ENCODE data around the gene ECM2.

ECM2 gene

DNA sequence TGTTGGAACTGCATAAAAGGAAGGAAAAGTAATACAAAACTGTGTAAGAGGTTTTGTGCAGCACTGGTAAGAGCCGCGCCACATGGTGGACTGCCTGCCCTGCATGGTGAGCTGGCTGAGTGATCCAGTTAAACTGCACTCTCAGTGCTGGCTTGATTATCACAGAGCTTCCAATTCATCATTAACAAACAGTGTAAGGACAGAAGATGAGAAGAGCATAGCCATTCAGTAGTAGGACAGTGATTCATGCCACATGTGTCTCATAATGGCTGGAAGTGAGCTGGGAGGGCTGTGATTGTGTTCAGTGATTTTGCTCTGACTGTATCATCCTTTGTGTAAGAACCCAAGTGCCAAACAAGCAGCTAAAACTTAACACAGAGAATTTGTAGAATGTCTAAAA lies 67.6 kb downstream of the ECM2 start:
- DNase-seq (ENCODE audit: low read depth in 2 of 2, low spot score in 1 of 2): no peak

DNA sequence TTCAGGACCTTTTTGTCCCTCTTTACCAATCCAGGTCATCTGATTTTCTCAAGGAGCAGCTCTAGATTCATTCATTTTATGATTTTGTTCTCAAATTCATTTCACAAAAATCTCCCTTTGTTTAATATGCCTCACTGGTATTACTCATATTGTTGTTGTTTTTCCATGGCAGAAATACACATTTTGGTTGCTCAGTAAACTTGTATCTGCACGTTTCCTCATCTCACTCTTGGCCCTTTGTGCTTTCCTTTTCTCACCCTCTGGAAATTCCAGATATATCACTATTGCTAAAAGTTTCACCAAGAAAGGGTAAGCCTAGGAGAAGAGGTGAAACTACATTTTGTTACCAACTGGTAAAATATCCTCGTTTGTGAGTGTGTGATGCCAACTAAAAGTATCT lies 68.3 kb downstream of the ECM2 start:
- DNase-seq (ENCODE audit: low read depth in 2 of 2, low spot score in 1 of 2): no peak

DNA sequence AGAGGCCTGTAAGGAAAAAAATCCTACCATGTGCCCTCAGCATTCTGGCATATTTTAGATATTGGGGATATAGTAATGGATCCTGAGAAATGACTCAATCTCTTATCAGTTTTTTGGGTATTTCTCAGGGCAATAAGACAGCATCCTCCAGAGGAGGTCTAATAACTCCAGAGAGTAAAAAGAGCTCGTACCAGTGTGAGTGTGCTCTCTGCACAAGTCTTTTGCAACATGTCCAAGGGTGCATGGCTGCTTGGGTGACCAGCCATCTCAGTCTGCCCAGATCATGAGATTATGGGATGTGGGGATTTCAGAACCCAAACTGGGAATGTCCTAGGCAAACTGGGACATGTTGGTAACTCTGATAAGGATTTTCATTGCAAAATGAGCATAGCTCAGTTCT lies 68.7 kb downstream of the ECM2 start:
- DNase-seq (ENCODE audit: low read depth in 2 of 2, low spot score in 1 of 2): no peak

DNA sequence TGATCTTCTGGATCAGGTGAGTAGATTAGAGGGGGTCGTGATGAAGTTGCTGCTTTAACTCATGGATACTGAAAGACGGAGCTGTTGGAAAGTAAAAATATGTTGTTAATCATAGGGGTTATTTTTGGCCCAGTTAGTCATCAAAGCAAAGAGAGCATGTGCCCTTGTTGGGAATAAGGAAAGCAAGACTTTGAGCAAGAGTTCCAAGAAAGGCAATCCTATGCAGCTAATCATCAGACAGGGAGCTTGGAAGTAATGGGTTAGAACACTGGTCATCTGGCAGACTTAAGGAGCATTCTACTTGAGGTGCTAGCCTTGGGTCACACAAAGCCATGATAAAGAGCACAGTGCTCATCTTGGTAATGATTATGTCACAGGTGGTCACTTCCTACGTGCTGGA lies 71.8 kb downstream of the ECM2 start:
- no peak for DNase-seq (ENCODE audit: low read depth in 2 of 2, low spot score in 1 of 2)

DNA sequence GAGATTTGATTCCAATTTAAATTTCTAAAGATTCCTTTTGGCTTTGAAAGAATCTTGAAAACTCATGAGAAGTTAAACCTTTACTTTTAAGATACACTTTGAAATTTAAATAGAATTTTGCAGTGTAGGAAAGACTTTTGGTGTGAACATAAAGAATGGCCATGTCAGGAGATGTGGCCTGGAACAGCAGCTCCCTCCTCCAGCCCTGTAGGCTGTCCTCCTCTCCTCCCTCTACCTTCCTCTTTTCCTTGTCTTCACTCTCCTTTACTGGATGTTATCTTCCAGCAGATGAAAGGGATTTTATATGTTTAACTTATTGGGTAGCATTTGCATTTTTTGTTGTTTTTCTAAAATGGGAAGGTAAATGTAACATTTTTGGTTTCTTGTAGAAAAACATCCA lies 72.4 kb downstream of the ECM2 start:
- DNase-seq (ENCODE audit: low read depth in 2 of 2, low spot score in 1 of 2): no peak

DNA sequence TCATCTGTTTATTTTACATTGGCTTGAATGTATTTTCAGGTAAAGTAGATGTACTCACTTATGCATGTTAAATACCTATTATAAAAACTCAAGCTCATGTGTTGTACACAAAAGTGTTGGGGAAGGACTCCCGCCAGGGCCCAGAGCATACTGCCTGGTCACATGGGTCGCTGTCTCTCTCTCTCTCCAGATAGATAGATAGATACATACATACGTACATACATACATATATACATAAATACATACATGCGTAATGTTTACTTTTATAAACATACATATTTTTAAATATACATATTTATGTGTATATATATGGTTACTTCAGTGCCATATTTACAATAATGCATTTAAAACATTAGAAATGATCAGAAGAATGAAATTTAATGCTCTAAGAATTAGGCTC lies 78.2 kb downstream of the ECM2 start:
- DNase-seq (ENCODE audit: low read depth in 2 of 2, low spot score in 1 of 2): no peak

DNA sequence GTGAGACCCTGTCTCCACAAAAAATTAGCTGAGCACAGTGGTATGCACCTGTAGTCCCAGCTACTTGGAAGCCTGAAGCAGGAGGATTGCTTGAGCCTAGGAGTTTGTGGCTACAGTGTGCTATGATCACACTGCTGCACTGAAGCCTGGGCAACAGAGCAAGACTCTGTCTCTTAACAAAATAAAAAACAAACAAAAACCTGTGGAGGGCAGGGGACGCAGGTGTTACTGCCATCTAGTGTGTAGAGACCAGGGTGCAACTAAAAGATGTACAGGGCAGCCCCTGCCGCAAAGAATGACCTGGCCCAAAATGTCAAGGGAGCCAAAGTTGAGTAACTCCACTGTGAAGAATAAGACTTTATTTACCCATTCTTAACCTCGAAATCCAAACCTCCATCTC lies 80.6 kb downstream of the ECM2 start:
- no peak for DNase-seq (ENCODE audit: low read depth in 2 of 2, low spot score in 1 of 2)

GRCh38 chr9:92446536-92446935 lies 89.3 kb downstream of the ECM2 start:
- no peak for DNase-seq (ENCODE audit: low read depth in 2 of 2, low spot score in 1 of 2)

All from stimulated activated CD8-positive, alpha-beta memory T cell treated with anti-CD3 and anti-CD28 coated beads, Interleukin-4, amount 100 ng/mL, for 4 hours (primary cell).